Astrocyte (in vitro differentiated cells and primary cell): Measurements from ENCODE around the gene ZNF79. TPM values are rescaled to one million over a fixed set of nuclear protein-coding genes. Genes with fewer than 3 reads are reported as not detected.

Source experiments
- DNase-seq: peaks from one replicate; pipeline ENCODE4 v3.0.0-alpha.2; 2010; ENCODE audit warnings: low read depth
- FAIRE-seq: peaks from 2 replicates; lab custom pipeline; 2011; peaks lifted over from hg19 to GRCh38; lab: Jason Lieb, UNC
- H2AFZ ChIP-seq: 2 replicates; pipeline ENCODE4 v1.6.0; 2012; ENCODE audit warnings: low read depth, low read length, inconsistent platforms
- H3K27ac ChIP-seq: 2 replicates; pipeline ENCODE4 v1.5.1; 2011; ENCODE audit warnings: low read depth, low read length, inconsistent platforms
- H3K27me3 ChIP-seq: 2 replicates; pipeline ENCODE4 v1.6.0; 2011; ENCODE audit warnings: low read length, inconsistent platforms; ENCODE audit not compliant: insufficient read depth
- H3K36me3 ChIP-seq: 2 replicates; pipeline ENCODE4 v1.5.1; 2011; ENCODE audit warnings: low read length, inconsistent platforms; ENCODE audit not compliant: insufficient read depth
- H3K4me1 ChIP-seq: 2 replicates; pipeline ENCODE4 v1.5.1; 2011; ENCODE audit warnings: low read length, inconsistent platforms; ENCODE audit not compliant: insufficient read depth
- H3K4me2 ChIP-seq: 2 replicates; pipeline ENCODE4 v1.6.0; 2012; ENCODE audit warnings: low read length, inconsistent platforms
- H3K4me3 ChIP-seq: 2 replicates; pipeline ENCODE4 v1.5.1; 2011; ENCODE audit warnings: low read depth, mild to moderate bottlenecking, low read length, inconsistent platforms; ENCODE audit not compliant: insufficient read depth
- H3K79me2 ChIP-seq: 2 replicates; pipeline ENCODE4 v1.6.0; 2012; ENCODE audit warnings: mild to moderate bottlenecking, low read length, inconsistent platforms; ENCODE audit not compliant: insufficient read depth
- H3K9ac ChIP-seq: 2 replicates; pipeline ENCODE4 v1.6.0; 2012; ENCODE audit warnings: mild to moderate bottlenecking, low read length, inconsistent platforms
- H3K9me3 ChIP-seq: 2 replicates; pipeline ENCODE4 v1.5.1; 2012; ENCODE audit warnings: low read depth, mild to moderate bottlenecking, low read length, inconsistent platforms; ENCODE audit not compliant: insufficient read depth
- H4K20me1 ChIP-seq: 2 replicates; pipeline ENCODE4 v1.6.0; 2012; ENCODE audit warnings: low read length, inconsistent platforms; ENCODE audit not compliant: insufficient read depth
- H3K27ac Mint-ChIP-seq: one replicate; pipeline ENCODE4 v1.8.0; 2021; ENCODE audit warnings: mild to moderate bottlenecking, mixed read lengths; ENCODE audit not compliant: unreplicated experiment
- H3K27me3 Mint-ChIP-seq: one replicate; pipeline ENCODE4 v1.8.0; 2021; ENCODE audit warnings: low read depth, mixed read lengths; ENCODE audit not compliant: unreplicated experiment
- H3K36me3 Mint-ChIP-seq: one replicate; pipeline ENCODE4 v1.8.0; 2021; ENCODE audit warnings: low read depth, mixed read lengths; ENCODE audit not compliant: unreplicated experiment
- H3K4me1 Mint-ChIP-seq: one replicate; pipeline ENCODE4 v1.8.0; 2021; ENCODE audit warnings: low read depth, mixed read lengths; ENCODE audit not compliant: unreplicated experiment
- H3K4me3 Mint-ChIP-seq: one replicate; pipeline ENCODE4 v1.8.0; 2021; ENCODE audit warnings: mild to moderate bottlenecking, moderate library complexity, mixed read lengths; ENCODE audit not compliant: unreplicated experiment
- H3K9me3 Mint-ChIP-seq: one replicate; pipeline ENCODE4 v1.8.0; 2021; ENCODE audit warnings: mild to moderate bottlenecking, mixed read lengths; ENCODE audit not compliant: unreplicated experiment
- CTCF ChIP-seq: IDR thresholded peaks from 2 replicates; pipeline ENCODE4 v1.5.1; 2011; ENCODE audit warnings: low read depth, mild to moderate bottlenecking, inconsistent platforms, low read length, moderate library complexity; ENCODE audit not compliant: insufficient read depth
- EZH2 ChIP-seq: IDR thresholded peaks from 2 replicates; pipeline ENCODE4 v1.6.1; 2012; ENCODE audit warnings: mild to moderate bottlenecking, low read length, inconsistent platforms; ENCODE audit not compliant: insufficient read depth
- total RNA-seq: library from RNA; stranded (reverse); gene quantifications from 2 replicates; pipeline ENCODE4 v1.2.1, GENCODE V29; 2021

ZNF79 gene
- total RNA-seq, 1 donor from 2014 or later, result 11.5 TPM

DNA sequence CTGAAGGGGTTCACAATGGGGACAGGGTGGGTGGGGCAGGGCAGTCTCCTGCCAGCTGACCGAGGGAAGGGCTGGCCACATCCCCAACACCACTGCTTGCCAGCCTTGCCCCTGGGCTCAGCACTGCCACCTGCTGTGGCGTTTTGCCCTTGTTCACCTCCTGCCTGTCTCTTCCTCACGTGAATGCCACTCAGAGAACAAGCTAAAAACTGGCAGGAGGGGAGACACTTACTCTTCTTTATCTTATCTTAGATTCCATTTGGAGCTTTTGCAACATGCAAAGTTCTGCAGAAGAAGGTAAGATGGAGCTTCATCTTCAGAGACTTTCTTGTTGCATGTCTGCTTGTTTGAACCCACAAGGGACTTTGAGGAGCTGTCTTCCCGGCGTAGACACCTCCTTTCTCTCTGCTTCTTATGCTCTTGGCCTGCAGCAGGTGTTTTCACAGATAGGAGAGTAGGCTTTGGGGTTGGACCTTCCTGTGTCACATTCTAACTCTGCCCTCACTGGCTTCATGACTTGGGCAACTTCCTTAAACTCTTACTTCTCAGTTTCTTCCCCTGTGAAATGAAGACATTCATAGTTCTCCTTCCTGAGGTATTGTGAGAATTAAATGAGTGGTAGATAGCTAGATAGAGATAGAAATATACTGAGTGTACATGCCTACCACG is 31.3 kb downstream of the ZNF79 start:
- H3K9me3 Mint-ChIP-seq, result no peaks in the 10 kb centered on the region
- peaks cover 24% of the 10 kb centered on the region for H3K36me3 Mint-ChIP-seq
- H3K4me1 ChIP-seq, result peaks cover 8% of the 10 kb centered on the region
- H3K79me2 ChIP-seq, result peaks cover 14% of the 10 kb centered on the region
- H3K27me3 ChIP-seq, result no peaks in the 10 kb centered on the region
- H4K20me1 ChIP-seq, result peaks cover 6% of the 10 kb centered on the region
- H3K4me3 Mint-ChIP-seq, result no peak overlapping the region
- no peaks in the 10 kb centered on the region for H3K9me3 ChIP-seq
- H3K4me2 ChIP-seq, result no peak overlapping the region
- H3K27ac ChIP-seq, result no peak overlapping the region
- H2AFZ ChIP-seq, result no peak overlapping the region
- H3K4me1 Mint-ChIP-seq, result no peaks in the 10 kb centered on the region
- no peak for FAIRE-seq
- H3K36me3 ChIP-seq, result peaks cover 4% of the 10 kb centered on the region
- H3K27me3 Mint-ChIP-seq, result no peaks in the 10 kb centered on the region
- no peak overlapping the region for H3K27ac Mint-ChIP-seq
- no peak overlapping the region for H3K4me3 ChIP-seq
- H3K9ac ChIP-seq, result no peak overlapping the region
- DNase-seq, result no peak
- TF ChIP-seq CTCF (no peak), EZH2 (no peak)

DNA sequence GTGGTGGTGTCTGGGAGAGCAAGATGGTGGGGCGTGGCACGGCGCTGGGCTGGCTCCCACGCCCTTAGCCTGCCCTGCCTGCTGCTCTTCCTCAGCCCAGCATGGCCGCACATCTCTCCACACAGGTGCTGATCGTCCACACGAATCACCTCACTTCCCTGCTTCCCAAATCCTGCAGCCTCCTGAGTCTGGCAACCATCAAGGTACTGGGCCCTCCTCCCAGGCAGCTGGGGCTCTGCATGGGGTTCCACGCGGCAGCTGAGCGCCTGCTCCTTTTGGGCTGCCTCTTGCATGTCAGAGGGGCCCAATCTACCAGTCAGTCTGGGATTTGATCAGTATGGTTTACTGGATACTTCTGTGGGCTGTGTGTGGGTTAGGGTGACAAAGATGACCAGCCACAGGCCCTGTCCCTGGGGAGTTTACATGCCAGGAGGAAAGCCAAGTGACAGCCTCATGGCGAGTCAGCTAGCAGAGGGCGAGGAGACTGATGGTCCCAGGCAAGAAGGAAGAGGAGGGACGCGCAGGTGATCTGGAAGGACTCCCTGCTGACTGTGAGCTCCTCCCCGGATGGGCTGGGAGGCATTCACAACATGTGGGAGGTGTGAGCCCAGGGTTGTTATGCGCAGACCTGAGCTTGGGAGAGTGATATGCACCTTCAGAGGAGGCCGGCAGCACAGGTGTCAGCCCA is 33.2 kb downstream of the ZNF79 start:
- H3K4me3 ChIP-seq, result no peak overlapping the region
- H3K4me3 Mint-ChIP-seq, result no peak overlapping the region

More for the DNA sequence above, 33.2 kb downstream of the ZNF79 start:
- Mint-ChIP-seq H3K36me3 (peaks cover 28% of the 10 kb centered on the region), H3K9me3 (no peaks in the 10 kb centered on the region), H3K4me1 (no peaks in the 10 kb centered on the region), H3K27me3 (no peaks in the 10 kb centered on the region), H3K27ac (no peak overlapping the region)
- TF ChIP-seq EZH2 (no peak), CTCF (no peak)
- H3K79me2 ChIP-seq, result peaks cover 4% of the 10 kb centered on the region
- peaks cover 4% of the 10 kb centered on the region for H3K36me3 ChIP-seq
- H3K4me2 ChIP-seq, result no peak overlapping the region
- peaks cover 4% of the 10 kb centered on the region for H3K4me1 ChIP-seq
- FAIRE-seq (no peak), DNase-seq (no peak)
- no peak overlapping the region for H3K27ac ChIP-seq
- no peak overlapping the region for H3K9ac ChIP-seq
- H2AFZ ChIP-seq, result no peak overlapping the region
- H3K9me3 ChIP-seq, result no peaks in the 10 kb centered on the region
- no peaks in the 10 kb centered on the region for H4K20me1 ChIP-seq
- no peaks in the 10 kb centered on the region for H3K27me3 ChIP-seq
